Stimulated activated naive CD8-positive, alpha-beta T cell treated with anti-CD3 and anti-CD28 coated beads, Interleukin-15, Interleukin-2, amounts not matched to agents 100 ng/mL and 50 ng/mL, for 24 hours (primary cell): ENCODE results near the gene DBT.

ENCODE experiments used
- H3K27ac Mint-ChIP-seq: one replicate; pipeline ENCODE4 v1.8.0; 2021; ENCODE audit warnings: mild to moderate bottlenecking, mixed read lengths
- H3K27me3 Mint-ChIP-seq: one replicate; pipeline ENCODE4 v1.8.0; 2021; ENCODE audit warnings: mixed read lengths
- H3K36me3 Mint-ChIP-seq: one replicate; pipeline ENCODE4 v1.8.0; 2021; ENCODE audit warnings: low read depth, mixed read lengths
- H3K4me1 Mint-ChIP-seq: one replicate; pipeline ENCODE4 v1.8.0; 2021; ENCODE audit warnings: low read depth, mixed read lengths
- H3K4me3 Mint-ChIP-seq: one replicate; pipeline ENCODE4 v1.8.0; 2021; ENCODE audit warnings: mild to moderate bottlenecking, mixed read lengths
- H3K9me3 Mint-ChIP-seq: one replicate; pipeline ENCODE4 v1.8.0; 2021; ENCODE audit warnings: mixed read lengths

DBT gene

GRCh38 chr1:100142343-100142742 lies 107.3 kb downstream of the DBT start:
- peaks cover 75% of the 10 kb centered on the region for H3K36me3 Mint-ChIP-seq
- H3K9me3 Mint-ChIP-seq = no peaks in the 10 kb centered on the region
- no peak overlapping the region for H3K27ac Mint-ChIP-seq
- H3K4me1 Mint-ChIP-seq = no peaks in the 10 kb centered on the region
- H3K27me3 Mint-ChIP-seq = no peaks in the 10 kb centered on the region
- no peak overlapping the region for H3K4me3 Mint-ChIP-seq

- H3K36me3 Mint-ChIP-seq = peaks cover 77% of the 10 kb centered on the region
- no peak overlapping the region for H3K4me3 Mint-ChIP-seq
- no peaks in the 10 kb centered on the region for H3K9me3 Mint-ChIP-seq
- H3K4me1 Mint-ChIP-seq = no peaks in the 10 kb centered on the region
- H3K27ac Mint-ChIP-seq = no peak overlapping the region
- no peaks in the 10 kb centered on the region for H3K27me3 Mint-ChIP-seq
These were observed 108.4 kb downstream of the DBT start for GRCh38 chr1:100141192-100141591.

GRCh38 chr1:100137602-100138001 lies 112.0 kb downstream of the DBT start:
- no peak overlapping the region for H3K4me3 Mint-ChIP-seq
- no peaks in the 10 kb centered on the region for H3K27me3 Mint-ChIP-seq
- peaks cover 53% of the 10 kb centered on the region for H3K36me3 Mint-ChIP-seq
- H3K4me1 Mint-ChIP-seq = peaks cover 14% of the 10 kb centered on the region
- no peak overlapping the region for H3K27ac Mint-ChIP-seq
- no peaks in the 10 kb centered on the region for H3K9me3 Mint-ChIP-seq
